Stimulated activated CD4-positive, alpha-beta T cell treated with anti-CD3 and anti-CD28 coated beads, Interleukin-12 subunit alpha, Interleukin-12 subunit beta, amount 100 ng/mL, for 24 hours (primary cell): ENCODE results near the gene TULP4.
"Not testable (repeated sequence)": the region's sequence is repeated elsewhere in the genome, so short reads cannot be mapped to it uniquely, and the experiment has no call there.

ENCODE experiments used
- DNase-seq, 2 experiments: peaks; one replicate each; pipeline ENCODE4 v3.0.0-alpha.2; 2020; ENCODE audit warnings: low read depth in 2 of 2

Gene TULP4

GRCh38 chr6:158389193-158389919 is 77.1 kb downstream of the TULP4 start:
- no peak for DNase-seq

GRCh38 chr6:158391276-158391675 is 79.0 kb downstream of the TULP4 start:
- no peak for DNase-seq

- not testable (repeated sequence) for DNase-seq
Observed at GRCh38 chr6:158391977-158392376, 79.7 kb downstream of the TULP4 start.

- no peak for DNase-seq
Observed at GRCh38 chr6:158396136-158396535, 83.9 kb downstream of the TULP4 start.

- no peak for DNase-seq
Observed at GRCh38 chr6:158397578-158397977, 85.3 kb downstream of the TULP4 start.

GRCh38 chr6:158398252-158399024 is 86.2 kb downstream of the TULP4 start:
- no peak for DNase-seq

GRCh38 chr6:158399040-158399700 is 86.9 kb downstream of the TULP4 start:
- no peak for DNase-seq

- DNase-seq, result no peak
Observed at GRCh38 chr6:158402184-158402583, 89.9 kb downstream of the TULP4 start.

- DNase-seq, result not testable (repeated sequence)
Observed at GRCh38 chr6:158405321-158405831, 93.1 kb downstream of the TULP4 start.

- DNase-seq, result no peak
Observed at GRCh38 chr6:158405933-158406332, 93.7 kb downstream of the TULP4 start.

- no peak for DNase-seq
Observed at GRCh38 chr6:158406736-158407135, 94.5 kb downstream of the TULP4 start.

GRCh38 chr6:158408013-158408412 is 95.7 kb downstream of the TULP4 start:
- DNase-seq, result no peak

GRCh38 chr6:158408552-158409130 is 96.4 kb downstream of the TULP4 start:
- no peak for DNase-seq

- DNase-seq, result no peak
Observed at GRCh38 chr6:158409451-158409850, 97.2 kb downstream of the TULP4 start.

GRCh38 chr6:158410784-158411183 is 98.5 kb downstream of the TULP4 start:
- DNase-seq, result no peak

GRCh38 chr6:158411998-158412397 is 99.7 kb downstream of the TULP4 start:
- no peak for DNase-seq

GRCh38 chr6:158413028-158413427 is 100.8 kb downstream of the TULP4 start:
- no peak for DNase-seq

- no peak for DNase-seq
Observed at GRCh38 chr6:158413814-158414565, 101.7 kb downstream of the TULP4 start.

GRCh38 chr6:158414851-158415262 is 102.6 kb downstream of the TULP4 start:
- no peak for DNase-seq

GRCh38 chr6:158415666-158416065 is 103.4 kb downstream of the TULP4 start:
- no peak for DNase-seq
